ENCODE data around the gene HOXA3.

Gene HOXA3

DNA sequence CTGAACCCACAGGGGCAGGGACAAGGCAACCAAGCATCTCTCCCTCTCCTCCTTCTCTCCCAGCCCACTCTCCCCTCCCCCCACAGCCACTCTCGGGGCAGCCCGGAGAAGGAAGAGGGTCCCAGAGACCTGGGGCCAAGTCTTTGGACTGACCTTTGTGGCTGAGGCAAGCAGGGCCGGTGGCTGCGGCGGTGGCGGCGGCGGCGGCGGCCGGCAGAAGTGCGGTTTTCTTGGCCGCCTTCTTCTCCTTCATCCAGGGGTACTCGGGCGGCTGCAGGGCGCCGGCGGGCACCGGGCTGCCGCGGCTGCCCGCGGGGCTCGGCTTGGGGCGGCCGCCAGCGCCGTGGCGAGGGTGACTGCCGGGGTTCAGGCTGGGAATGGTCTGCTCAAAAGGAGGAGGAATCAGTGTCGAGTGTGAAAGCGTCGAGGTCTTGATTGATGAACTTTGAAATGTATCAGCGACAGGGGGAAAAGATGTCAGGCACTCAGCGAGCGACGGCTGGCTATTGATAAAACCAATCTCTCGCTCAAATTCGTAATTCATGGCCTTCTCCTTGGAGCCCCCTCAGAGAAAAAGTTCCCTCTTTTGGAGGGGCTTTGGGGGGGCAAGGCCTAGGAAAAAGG is 50.3 kb downstream of the HOXA3 start:
- H3K4me3 ChIP-seq (ENCODE audit: low read length): peak overlapping the region; percentile 33; the same call in 1 of the 2 replicates
- WGBS: 2% methylated on average over 39 of the region's 39 CpGs
- H3K36me3 ChIP-seq (ENCODE audit: insufficient read depth, low read length): no peaks in the 10 kb centered on the region
- no peaks in the 10 kb centered on the region for H3K9me3 ChIP-seq (ENCODE audit: insufficient read depth, low read depth, low read length)
- no peak overlapping the region for H3K27ac ChIP-seq (ENCODE audit: low read depth, low read length)
- H3K27me3 ChIP-seq (ENCODE audit: insufficient read depth, low read length): peaks cover 100% of the 10 kb centered on the region
- peaks cover 29% of the 10 kb centered on the region for H3K4me1 ChIP-seq (ENCODE audit: insufficient read depth, low read length)
- H3K9ac ChIP-seq (ENCODE audit: low read depth, low read length): no peak overlapping the region

DNA sequence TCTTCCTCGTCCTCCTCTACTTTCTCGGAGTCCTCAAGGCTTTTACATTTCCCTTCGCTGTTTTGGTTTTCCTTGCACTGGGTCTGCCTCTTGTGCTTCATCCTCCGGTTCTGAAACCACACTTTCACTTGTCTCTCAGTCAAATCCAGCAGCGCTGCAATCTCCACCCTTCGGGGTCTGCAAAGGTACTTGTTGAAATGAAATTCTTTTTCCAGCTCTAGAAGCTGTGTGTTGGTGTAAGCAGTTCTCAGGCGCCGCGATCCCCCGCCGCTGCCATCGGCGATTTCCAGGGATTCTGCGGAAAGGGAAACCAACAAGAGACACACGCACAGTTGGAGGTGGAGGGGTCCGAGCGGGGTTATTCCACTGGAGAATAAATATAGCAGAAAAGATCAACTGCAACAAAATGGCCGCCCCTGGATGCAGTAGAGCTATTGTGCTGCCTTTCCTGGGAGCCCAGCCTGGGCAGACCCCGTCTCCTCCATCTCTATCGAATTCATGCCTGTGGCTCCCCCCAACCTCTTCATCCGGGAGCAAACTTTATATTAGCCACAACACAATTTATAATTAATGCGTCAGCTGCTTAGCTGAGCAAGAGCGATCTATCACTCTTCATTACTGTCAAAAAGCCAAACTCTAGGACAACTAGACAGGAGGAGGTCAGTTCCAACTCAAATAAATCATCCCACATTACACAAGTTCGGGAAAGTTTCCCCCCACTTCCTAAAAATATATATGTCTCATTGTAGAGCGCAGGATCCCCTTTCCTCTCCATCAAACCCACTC is 51.0 kb downstream of the HOXA3 start:
- Histone ChIP-seq H3K4me3 (ENCODE audit: low read length) (peak overlapping the region; percentile 33; the same call in 1 of the 2 replicates), H3K36me3 (ENCODE audit: insufficient read depth, low read length) (no peaks in the 10 kb centered on the region), H3K9ac (ENCODE audit: low read depth, low read length) (no peak overlapping the region; the same call in 1 of the 2 replicates), H3K27me3 (ENCODE audit: insufficient read depth, low read length) (peaks cover 100% of the 10 kb centered on the region), H3K9me3 (ENCODE audit: insufficient read depth, low read depth, low read length) (no peaks in the 10 kb centered on the region), H3K27ac (ENCODE audit: low read depth, low read length) (peak overlapping the region; percentile 57; the same call in 1 of the 2 replicates), H3K4me1 (ENCODE audit: insufficient read depth, low read length) (peaks cover 22% of the 10 kb centered on the region)
- WGBS: 9% methylated on average over 25 of the region's 25 CpGs

- Histone ChIP-seq H3K4me1 (ENCODE audit: insufficient read depth, low read length) (peaks cover 21% of the 10 kb centered on the region), H3K9ac (ENCODE audit: low read depth, low read length) (no peak overlapping the region; the same call in 1 of the 2 replicates), H3K27ac (ENCODE audit: low read depth, low read length) (peak overlapping the region; percentile 57; the same call in 1 of the 2 replicates), H3K27me3 (ENCODE audit: insufficient read depth, low read length) (peaks cover 100% of the 10 kb centered on the region), H3K36me3 (ENCODE audit: insufficient read depth, low read length) (no peaks in the 10 kb centered on the region), H3K4me3 (ENCODE audit: low read length) (peak overlapping the region; percentile 33; the same call in 1 of the 2 replicates), H3K9me3 (ENCODE audit: insufficient read depth, low read depth, low read length) (no peaks in the 10 kb centered on the region)
- 7% methylated on average over 8 of the region's 8 CpGs for WGBS
These were observed 51.7 kb downstream of the HOXA3 start for GRCh38 chr7:27100694-27101170.

- H3K4me1 ChIP-seq (ENCODE audit: insufficient read depth, low read length): peaks cover 21% of the 10 kb centered on the region
- WGBS: 61% methylated on average over 7 of the region's 8 CpGs
These were observed 52.7 kb downstream of the HOXA3 start for GRCh38 chr7:27099453-27100370.

DNA sequence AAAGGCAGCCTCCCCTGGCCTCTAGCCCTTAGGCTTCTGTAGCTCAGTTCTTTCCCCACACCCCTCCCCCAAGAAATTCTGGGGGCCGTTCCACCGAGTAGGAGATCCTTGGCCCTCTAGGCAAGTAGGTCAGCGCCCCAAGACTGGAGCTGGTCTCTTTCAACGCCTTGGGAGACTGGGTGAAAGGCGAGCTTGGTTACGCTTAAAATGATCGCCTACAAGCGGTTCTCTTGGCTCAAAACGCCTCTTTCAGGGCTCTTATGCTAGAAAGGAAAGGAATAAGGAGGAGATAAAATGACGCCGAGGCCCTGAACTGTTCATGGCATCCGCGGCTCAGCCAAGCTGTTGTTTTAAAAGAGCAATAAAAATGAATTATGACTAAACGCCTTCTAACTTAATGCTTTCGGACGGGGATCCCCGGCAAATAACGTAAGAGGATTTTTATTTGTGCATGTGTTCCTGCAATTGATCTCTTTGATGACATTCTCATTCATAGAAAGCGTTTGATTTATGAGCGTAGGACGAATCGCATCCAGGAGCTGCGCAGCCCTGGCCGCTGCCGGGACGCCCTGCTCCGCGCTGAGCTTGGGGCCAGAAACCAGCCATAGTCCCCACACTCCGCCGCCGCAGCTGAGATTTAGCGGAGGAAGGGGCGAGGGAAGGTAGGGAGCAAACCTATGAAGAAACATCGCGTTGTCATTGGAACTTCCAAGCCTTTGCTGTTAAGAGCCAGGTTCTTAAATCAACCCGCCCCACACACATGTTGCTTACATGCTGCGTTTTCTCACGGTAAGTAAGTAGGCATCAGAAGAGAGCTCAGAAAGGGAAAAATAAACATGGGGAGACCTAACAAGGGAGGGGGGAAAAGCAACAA is 53.6 kb downstream of the HOXA3 start:
- H3K9ac ChIP-seq (ENCODE audit: low read depth, low read length): no peak overlapping the region; the same call in 1 of the 2 replicates
- no peak overlapping the region for H3K27ac ChIP-seq (ENCODE audit: low read depth, low read length)
- no peaks in the 10 kb centered on the region for H3K36me3 ChIP-seq (ENCODE audit: insufficient read depth, low read length)
- H3K9me3 ChIP-seq (ENCODE audit: insufficient read depth, low read depth, low read length): no peaks in the 10 kb centered on the region
- WGBS: 3% methylated on average over 38 of the region's 38 CpGs
- H3K4me3 ChIP-seq (ENCODE audit: low read length): peak overlapping the region; percentile 51; the same call in 1 of the 2 replicates
- H3K4me1 ChIP-seq (ENCODE audit: insufficient read depth, low read length): peaks cover 21% of the 10 kb centered on the region
- peaks cover 100% of the 10 kb centered on the region for H3K27me3 ChIP-seq (ENCODE audit: insufficient read depth, low read length)

More at GRCh38 chr7:27099453-27100370, 52.7 kb downstream of the HOXA3 start:
- Histone ChIP-seq H3K36me3 (ENCODE audit: insufficient read depth, low read length) (no peaks in the 10 kb centered on the region), H3K9me3 (ENCODE audit: insufficient read depth, low read depth, low read length) (no peaks in the 10 kb centered on the region), H3K4me3 (ENCODE audit: low read length) (peak overlapping the region; percentile 51; the same call in 1 of the 2 replicates), H3K9ac (ENCODE audit: low read depth, low read length) (no peak overlapping the region), H3K27me3 (ENCODE audit: insufficient read depth, low read length) (peaks cover 100% of the 10 kb centered on the region), H3K27ac (ENCODE audit: low read depth, low read length) (no peak overlapping the region)

DNA sequence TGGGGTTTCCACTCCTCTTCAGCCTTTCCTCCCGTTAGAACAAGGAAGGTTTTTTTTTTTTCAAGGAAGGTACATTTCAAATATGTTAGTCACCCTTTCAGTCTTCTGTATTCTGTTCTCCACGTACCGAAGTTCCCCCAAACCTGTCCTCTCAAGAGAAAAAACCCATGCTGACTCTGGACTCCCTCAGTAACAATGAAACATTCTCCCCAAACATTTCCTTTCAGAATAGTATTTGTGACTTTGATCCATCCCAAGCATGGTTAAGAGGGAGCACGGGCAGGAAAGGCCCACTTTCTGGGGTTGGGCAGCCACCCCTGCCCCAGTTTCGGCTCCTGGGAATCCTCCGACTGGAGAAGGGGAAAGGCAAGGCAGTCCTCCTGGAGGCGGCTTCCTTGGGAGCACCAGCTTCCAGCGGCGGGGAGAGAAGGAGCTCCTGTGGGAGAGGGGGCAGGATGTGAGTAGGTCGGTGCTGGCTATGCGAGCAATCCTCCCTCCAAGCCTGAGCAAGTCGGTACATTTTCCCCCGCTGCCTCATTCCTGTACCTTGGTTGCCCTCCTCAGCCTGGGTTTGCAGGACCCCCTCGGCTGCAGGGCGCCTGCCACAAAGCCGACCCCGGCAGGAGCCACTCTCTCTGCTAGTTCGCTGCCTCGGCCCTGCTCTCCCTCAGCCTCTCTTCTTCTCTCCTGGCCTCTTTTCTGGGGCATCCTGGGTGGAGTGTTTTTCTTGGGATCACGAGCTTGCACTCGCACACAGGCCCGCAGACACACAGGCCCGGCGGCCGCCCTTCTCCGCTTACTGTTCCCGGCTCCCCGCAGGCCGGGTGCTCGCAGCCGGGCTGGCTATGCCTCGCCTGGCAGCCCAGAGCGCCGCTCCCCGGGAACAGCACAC is 54.5 kb downstream of the HOXA3 start:
- Histone ChIP-seq H3K27me3 (ENCODE audit: insufficient read depth, low read length) (peaks cover 100% of the 10 kb centered on the region), H3K9me3 (ENCODE audit: insufficient read depth, low read depth, low read length) (no peaks in the 10 kb centered on the region), H3K9ac (ENCODE audit: low read depth, low read length) (no peak overlapping the region; the same call in 1 of the 2 replicates), H3K4me3 (ENCODE audit: low read length) (peak overlapping the region; percentile 51), H3K4me1 (ENCODE audit: insufficient read depth, low read length) (peaks cover 27% of the 10 kb centered on the region), H3K27ac (ENCODE audit: low read depth, low read length) (no peak overlapping the region), H3K36me3 (ENCODE audit: insufficient read depth, low read length) (no peaks in the 10 kb centered on the region)
- 1% methylated on average over 34 of the region's 35 CpGs for WGBS

- H3K4me3 ChIP-seq (ENCODE audit: low read length): peak overlapping the region; percentile 51
- peaks cover 35% of the 10 kb centered on the region for H3K4me1 ChIP-seq (ENCODE audit: insufficient read depth, low read length)
- no peaks in the 10 kb centered on the region for H3K9me3 ChIP-seq (ENCODE audit: insufficient read depth, low read depth, low read length)
- no peak overlapping the region for H3K9ac ChIP-seq (ENCODE audit: low read depth, low read length)
- no peaks in the 10 kb centered on the region for H3K36me3 ChIP-seq (ENCODE audit: insufficient read depth, low read length)
- under 1% methylated on average over 39 of the region's 41 CpGs for WGBS
- H3K27ac ChIP-seq (ENCODE audit: low read depth, low read length): no peak overlapping the region
- H3K27me3 ChIP-seq (ENCODE audit: insufficient read depth, low read length): peaks cover 100% of the 10 kb centered on the region
These were observed 55.4 kb downstream of the HOXA3 start for GRCh38 chr7:27096768-27097514.

GRCh38 chr7:27095897-27096767 is 56.3 kb downstream of the HOXA3 start, which contains the start of gene HOXA1:
HOXA1 (minus strand) TSS chr7:27096000; CDS start chr7:27095912, 88 bp downstream.
- Histone ChIP-seq H3K4me1 (ENCODE audit: insufficient read depth, low read length) (peaks cover 39% of the 10 kb centered on the region), H3K27ac (ENCODE audit: low read depth, low read length) (peak within 1 kb of the TSS; percentile 5; the same call in 1 of the 2 replicates), H3K9me3 (ENCODE audit: insufficient read depth, low read depth, low read length) (no peaks in the 10 kb centered on the region), H3K9ac (ENCODE audit: low read depth, low read length) (no peak within 1 kb of the TSS), H3K27me3 (ENCODE audit: insufficient read depth, low read length) (peaks cover 100% of the 10 kb centered on the region), H3K4me3 (ENCODE audit: low read length) (peak within 1 kb of the TSS; percentile 51), H3K36me3 (ENCODE audit: insufficient read depth, low read length) (no peaks in the 10 kb centered on the region)
- WGBS: under 1% methylated on average over 62 of the region's 68 CpGs
